Activated B cell treated with CpG ODN at 0.5 μM for 24 hours (primary cell): ENCODE data around the gene NTF3. TPM values are rescaled to one million over a fixed set of nuclear protein-coding genes. Genes with fewer than 3 reads are reported as not detected.

Experiments
- ATAC-seq: fragments of 200-7000 bp; cut with Tn5 transposase; one replicate; pipeline ENCODE4 v1.10.0; 2021; ENCODE audit warnings: low read depth, mild to moderate bottlenecking, moderate library complexity
- CTCF ChIA-PET: fragments of 350-600 bp; sonication (Branson Sonifier 250); formaldehyde crosslinking; loops from one replicate; lab custom pipeline; 2021; ENCODE audit warnings: antibody characterized with exemption; lab: Charles Lee
- POLR2A ChIA-PET: fragments of 350-600 bp; sonication (Branson Sonifier 250); formaldehyde crosslinking; loops from one replicate; lab custom pipeline; 2021; ENCODE audit warnings: antibody characterized with exemption; lab: Charles Lee
- DNase-seq: peaks from one replicate; pipeline ENCODE4 v3.0.0; 2022
- H3K27ac Mint-ChIP-seq: one replicate; pipeline ENCODE4 v1.8.0; 2020; ENCODE audit warnings: mixed read lengths
- H3K27me3 Mint-ChIP-seq: one replicate; pipeline ENCODE4 v1.8.0; 2021; ENCODE audit warnings: mixed read lengths
- H3K36me3 Mint-ChIP-seq: one replicate; pipeline ENCODE4 v1.8.0; 2021; ENCODE audit warnings: low read depth, mixed read lengths
- H3K4me1 Mint-ChIP-seq: one replicate; pipeline ENCODE4 v1.8.0; 2021; ENCODE audit warnings: mixed read lengths
- H3K4me3 Mint-ChIP-seq: one replicate; pipeline ENCODE4 v1.8.0; 2020; ENCODE audit warnings: mild to moderate bottlenecking, mixed read lengths
- H3K9me3 Mint-ChIP-seq: one replicate; pipeline ENCODE4 v1.8.0; 2020; ENCODE audit warnings: mixed read lengths
- CTCF ChIP-seq: fragments of 200-600 bp; IDR thresholded peaks from one replicate; pipeline ENCODE4 v1.8.0; 2022; ENCODE audit warnings: antibody characterized with exemption, mild to moderate bottlenecking
- intact Hi-C: fragments of 100-400 bp; cut with micrococcal nuclease; formaldehyde crosslinking; loops from one replicate; pipeline ENCODE4 v1.15.1; 2024
- total RNA-seq: library from RNA; stranded (reverse); gene quantifications from 2 replicates; pipeline ENCODE4 v1.2.3, GENCODE V29; 2022

NTF3 gene
- total RNA-seq, 1 donor from 2014 or later = not detected

GRCh38 chr12:5522432-5523335, 90.8 kb downstream of the NTF3 start:
- ChIA-PET POLR2A (no interaction called here), CTCF (no interaction called here)
- Mint-ChIP-seq H3K9me3 (no peaks in the 10 kb centered on the region), H3K27ac (no peak overlapping the region), H3K27me3 (no peaks in the 10 kb centered on the region), H3K4me3 (no peak overlapping the region), H3K36me3 (no peaks in the 10 kb centered on the region), H3K4me1 (no peaks in the 10 kb centered on the region)
- ATAC-seq = no peak
- DNase-seq = no peak
- TF ChIP-seq CTCF = no peak
- intact Hi-C loops = no loop called here

GRCh38 chr12:5523396-5524115, 91.6 kb downstream of the NTF3 start:
- TF ChIP-seq CTCF = no peak
- ATAC-seq (no peak), DNase-seq (no peak)
- intact Hi-C loops = no loop called here
- Mint-ChIP-seq H3K27me3 (no peaks in the 10 kb centered on the region), H3K9me3 (no peaks in the 10 kb centered on the region), H3K27ac (no peak overlapping the region), H3K4me1 (no peaks in the 10 kb centered on the region), H3K36me3 (no peaks in the 10 kb centered on the region), H3K4me3 (no peak overlapping the region)
- CTCF ChIA-PET = no interaction called here
- POLR2A ChIA-PET = no interaction called here

GRCh38 chr12:5524116-5524768, 92.3 kb downstream of the NTF3 start:
- intact Hi-C loops = no loop called here
- ATAC-seq = no peak
- H3K27me3 Mint-ChIP-seq = no peaks in the 10 kb centered on the region
- no peak overlapping the region for H3K27ac Mint-ChIP-seq
- ChIA-PET POLR2A (no interaction called here), CTCF (no interaction called here)
- no peak for DNase-seq
- no peak for TF ChIP-seq CTCF
- no peaks in the 10 kb centered on the region for H3K36me3 Mint-ChIP-seq
- no peaks in the 10 kb centered on the region for H3K9me3 Mint-ChIP-seq
- no peak overlapping the region for H3K4me3 Mint-ChIP-seq
- H3K4me1 Mint-ChIP-seq = no peaks in the 10 kb centered on the region

- no peak for TF ChIP-seq CTCF
- H3K4me1 Mint-ChIP-seq = no peaks in the 10 kb centered on the region
- ATAC-seq (no peak), DNase-seq (no peak)
- CTCF ChIA-PET = no interaction called here
- H3K27ac Mint-ChIP-seq = no peak overlapping the region
- no peaks in the 10 kb centered on the region for H3K27me3 Mint-ChIP-seq
- no peaks in the 10 kb centered on the region for H3K36me3 Mint-ChIP-seq
- intact Hi-C loops = no loop called here
- POLR2A ChIA-PET = no interaction called here
- no peaks in the 10 kb centered on the region for H3K9me3 Mint-ChIP-seq
- no peak overlapping the region for H3K4me3 Mint-ChIP-seq
Measured at GRCh38 chr12:5524769-5525436, 93.0 kb downstream of the NTF3 start.
